ENCODE results near the gene TACC2.
"Not testable (repeated sequence)": the region's sequence is repeated elsewhere in the genome, so short reads cannot be mapped to it uniquely, and the experiment has no call there.

TACC2 gene

GRCh38 chr10:122077311-122077875 lies 88.4 kb downstream of the TACC2 start:
- H3K4me3 ChIP-seq (ENCODE audit: low read length), result no peak overlapping the region
- no peak for TF ChIP-seq ZNF274 (IDR thresholded peaks at IDR 0.05; ENCODE audit: low read depth, low read length)

GRCh38 chr10:122078326-122078725 lies 89.4 kb downstream of the TACC2 start:
- TF ChIP-seq ZNF274 (IDR thresholded peaks at IDR 0.05; ENCODE audit: low read depth, low read length), result no peak
- no peak overlapping the region for H3K4me3 ChIP-seq (ENCODE audit: low read length)

GRCh38 chr10:122078965-122079795 lies 90.2 kb downstream of the TACC2 start:
- no peak for TF ChIP-seq ZNF274 (IDR thresholded peaks at IDR 0.05; ENCODE audit: low read depth, low read length)
- no peak overlapping the region for H3K4me3 ChIP-seq (ENCODE audit: low read length)

- no peak for TF ChIP-seq ZNF274 (IDR thresholded peaks at IDR 0.05; ENCODE audit: low read depth, low read length)
- no peak overlapping the region for H3K4me3 ChIP-seq (ENCODE audit: low read length)
Observed at GRCh38 chr10:122082616-122083477, 93.9 kb downstream of the TACC2 start.

- H3K4me3 ChIP-seq (ENCODE audit: low read length), result no peak overlapping the region
- no peak for TF ChIP-seq ZNF274 (IDR thresholded peaks at IDR 0.05; ENCODE audit: low read depth, low read length)
Observed at GRCh38 chr10:122083478-122084025, 94.6 kb downstream of the TACC2 start.

- TF ChIP-seq ZNF274 (IDR thresholded peaks at IDR 0.05; ENCODE audit: low read depth, low read length), result no peak
- no peak overlapping the region for H3K4me3 ChIP-seq (ENCODE audit: low read length)
Observed at GRCh38 chr10:122084286-122085041, 95.5 kb downstream of the TACC2 start.

- no peak overlapping the region for H3K4me3 ChIP-seq (ENCODE audit: low read length)
Observed at GRCh38 chr10:122085423-122085911, 96.5 kb downstream of the TACC2 start.

GRCh38 chr10:122086416-122087240 lies 97.7 kb downstream of the TACC2 start:
- TF ChIP-seq ZNF274 (IDR thresholded peaks at IDR 0.05; ENCODE audit: low read depth, low read length), result no peak
- no peak overlapping the region for H3K4me3 ChIP-seq (ENCODE audit: low read length)

More at GRCh38 chr10:122085423-122085911, 96.5 kb downstream of the TACC2 start:
- TF ChIP-seq ZNF274 (IDR thresholded peaks at IDR 0.05; ENCODE audit: low read depth, low read length), result no peak

- TF ChIP-seq ZNF274 (IDR thresholded peaks at IDR 0.05; ENCODE audit: low read depth, low read length), result no peak
- no peak overlapping the region for H3K4me3 ChIP-seq (ENCODE audit: low read length)
Observed at GRCh38 chr10:122087436-122087835, 98.5 kb downstream of the TACC2 start.

- TF ChIP-seq ZNF274 (IDR thresholded peaks at IDR 0.05; ENCODE audit: low read depth, low read length), result no peak
- no peak overlapping the region for H3K4me3 ChIP-seq (ENCODE audit: low read length)
Observed at GRCh38 chr10:122089311-122090017, 100.5 kb downstream of the TACC2 start.

GRCh38 chr10:122091722-122092121 lies 102.8 kb downstream of the TACC2 start:
- TF ChIP-seq ZNF274 (IDR thresholded peaks at IDR 0.05; ENCODE audit: low read depth, low read length), result no peak
- H3K4me3 ChIP-seq (ENCODE audit: low read length), result no peak overlapping the region

- TF ChIP-seq ZNF274 (IDR thresholded peaks at IDR 0.05; ENCODE audit: low read depth, low read length), result no peak
- H3K4me3 ChIP-seq (ENCODE audit: low read length), result no peak overlapping the region
Observed at GRCh38 chr10:122093076-122093475, 104.1 kb downstream of the TACC2 start.

GRCh38 chr10:122096181-122096580 lies 107.2 kb downstream of the TACC2 start:
- H3K4me3 ChIP-seq (ENCODE audit: low read length), result not testable (repeated sequence)

All from GM08714 (cell line).